ENCODE results near the gene MAD1L1. TPM values are rescaled to one million over a fixed set of nuclear protein-coding genes. Genes with fewer than 3 reads are reported as not detected.

The MAD1L1 gene
- total and polyA plus RNA-seq, 2 of the 13 experiments (the other 11 are each of a cell fraction or from before 2014, with no cell fraction given), result 17.4 to 64.7 TPM

GRCh38 chr7:2105917-2106316, 126.8 kb downstream of the MAD1L1 start:
- Histone ChIP-seq H3K9me3 (ENCODE audit: low read length) (no peaks in the 10 kb centered on the region), H4K20me1 (ENCODE audit: insufficient read depth, low read length) (no peaks in the 10 kb centered on the region), H3K9ac (ENCODE audit: insufficient read depth, low read depth, low read length) (no peak overlapping the region), H3K4me3 (replicated peaks in 1 of 3; ENCODE audit: insufficient read depth in 1 of 3, low read depth in 2 of 3, low read length in 3 of 3) (no peak overlapping the region), H3K27me3 (ENCODE audit: control insufficient read depth in 1 of 2, insufficient read depth in 2 of 2, low read length in 2 of 2) (no peaks in the 10 kb centered on the region), H3K36me3 (replicated peaks in 1 of 2; ENCODE audit: control insufficient read depth in 1 of 2, insufficient read depth in 2 of 2, low read length in 2 of 2) (peaks cover 1 to 14% of the 10 kb centered on the region in 2 experiments; a peak in 2 of 5 replicates), H3K27ac (ENCODE audit: extremely low read length, insufficient read depth, low read length) (no peak overlapping the region), H3K4me1 (ENCODE audit: insufficient read depth, low read length) (peaks cover 42% of the 10 kb centered on the region), H3K4me2 (ENCODE audit: low read depth, low read length) (no peak overlapping the region), H2AFZ (ENCODE audit: low read length) (no peak overlapping the region), H3K79me2 (ENCODE audit: insufficient read depth, low read length) (peaks cover 3% of the 10 kb centered on the region)
- no TSS peak for BruUV-seq (replicated peaks)
- ChIA-PET CTCF (ENCODE audit: low intra/inter-chr PET ratio, low total read pairs) (no interaction called here), POLR2A (no interaction called here)
- in situ Hi-C loops (cut with HindIII; ENCODE audit: extremely low pct_ligation_motif_present, low pct_unique_long_range_greater_than_20kb), result no loop called here
- WGBS (ENCODE audit: low lambda C conversion rate), result 95% methylated on average over 17 of the region's 17 CpGs
- no peak for FAIRE-seq
- intact Hi-C loops (cut with micrococcal nuclease; ENCODE audit: unreplicated experiment), result loop anchor here (5.0 to 10.0 kb wide), 2 partner anchors 49 to 91 kb away; no protein-coding TSS in a partner anchor
- ATAC-seq, result no peak
- TF ChIP-seq ZZZ3 (CRISPR knock-in tag; IDR thresholded peaks at IDR 0.05; ENCODE audit: borderline replicate concordance) (no peak), NAIF1 (CRISPR knock-in tag; IDR thresholded peaks at IDR 0.05; ENCODE audit: borderline replicate concordance) (no peak)
- no peak for DNase-seq (ENCODE audit: low spot score)

GRCh38 chr7:2105280-2105679, 127.5 kb downstream of the MAD1L1 start:
- TF ChIP-seq SIN3A (IDR thresholded peaks at IDR 0.05; ENCODE audit: borderline replicate concordance, low read depth, low read length), result no peak
- no peak for ATAC-seq
- no peaks in the 10 kb centered on the region for H3K27me3 ChIP-seq (ENCODE audit: control insufficient read depth in 1 of 2, insufficient read depth in 2 of 2, low read length in 2 of 2)
- no peak overlapping the region for H2AFZ ChIP-seq (ENCODE audit: low read length)
- peaks cover 3% of the 10 kb centered on the region for H3K79me2 ChIP-seq (ENCODE audit: insufficient read depth, low read length)
- H4K20me1 ChIP-seq (ENCODE audit: insufficient read depth, low read length), result no peaks in the 10 kb centered on the region
- no peak for FAIRE-seq
- H3K9ac ChIP-seq (ENCODE audit: insufficient read depth, low read depth, low read length), result no peak overlapping the region
- no peaks in the 10 kb centered on the region for H3K9me3 ChIP-seq (ENCODE audit: low read length)
- no peak overlapping the region for H3K4me3 ChIP-seq (replicated peaks in 1 of 3; ENCODE audit: insufficient read depth in 1 of 3, low read depth in 2 of 3, low read length in 3 of 3)
- BruUV-seq (replicated peaks), result no TSS peak
- no peak for DNase-seq (ENCODE audit: low spot score)
- H3K36me3 ChIP-seq (replicated peaks in 1 of 2; ENCODE audit: control insufficient read depth in 1 of 2, insufficient read depth in 2 of 2, low read length in 2 of 2), result peaks cover 1 to 14% of the 10 kb centered on the region in 2 experiments; a peak in 2 of 5 replicates
- intact Hi-C loops (cut with micrococcal nuclease; ENCODE audit: unreplicated experiment), result loop anchor here (5.0 to 10.0 kb wide), 2 partner anchors 50 to 92 kb away; no protein-coding TSS in a partner anchor
- no peak overlapping the region for H3K4me2 ChIP-seq (ENCODE audit: low read depth, low read length)
- peaks cover 38% of the 10 kb centered on the region for H3K4me1 ChIP-seq (ENCODE audit: insufficient read depth, low read length)
- WGBS (ENCODE audit: low lambda C conversion rate), result 98% methylated on average over 9 of the region's 13 CpGs
- POLR2A ChIA-PET, result no interaction called here
- in situ Hi-C loops (cut with HindIII; ENCODE audit: extremely low pct_ligation_motif_present, low pct_unique_long_range_greater_than_20kb), result no loop called here
- no peak overlapping the region for H3K27ac ChIP-seq (ENCODE audit: extremely low read length, insufficient read depth, low read length)
- CTCF ChIA-PET (ENCODE audit: low intra/inter-chr PET ratio, low total read pairs), result no interaction called here

All from HepG2 (cell line).